HEK293T (cell line): ENCODE results near the gene PI4K2A.

Experiments
- BHLHE40 ChIP-seq: fragments of 450-650 bp; IDR thresholded peaks from 2 replicates; pipeline ENCODE4 v1.6.1; 2016; ENCODE audit warnings: mild to moderate bottlenecking, moderate library complexity, borderline replicate concordance
- ELF4 ChIP-seq: fragments of 450-650 bp; IDR thresholded peaks from 2 replicates; pipeline ENCODE4 v1.6.1; 2017; ENCODE audit warnings: antibody characterized with exemption
- FOXA1 ChIP-seq: fragments of 450-650 bp; IDR thresholded peaks from 2 replicates; pipeline ENCODE4 v1.6.1; 2016; ENCODE audit warnings: mild to moderate bottlenecking
- FOXM1 ChIP-seq: fragments of 450-650 bp; IDR thresholded peaks from 2 replicates; pipeline ENCODE4 v1.6.1; 2017; ENCODE audit warnings: mild to moderate bottlenecking, borderline replicate concordance
- HDGF ChIP-seq: fragments of 450-650 bp; IDR thresholded peaks from 2 replicates; pipeline ENCODE4 v1.6.1; 2017; ENCODE audit warnings: antibody characterized with exemption, borderline replicate concordance
- L3MBTL2 ChIP-seq: fragments of 450-650 bp; conservative IDR thresholded peaks from 2 replicates; pipeline ENCODE4 v1.6.1; 2016; ENCODE audit warnings: mild to moderate bottlenecking
- LEF1 ChIP-seq: fragments of 450-650 bp; IDR thresholded peaks from 2 replicates; pipeline ENCODE4 v1.6.1; 2017; ENCODE audit warnings: mild to moderate bottlenecking, borderline replicate concordance
- PKNOX1 ChIP-seq: fragments of 450-650 bp; IDR thresholded peaks from 2 replicates; pipeline ENCODE4 v1.6.1; 2016
- SP1 ChIP-seq: fragments of 450-650 bp; IDR thresholded peaks from 2 replicates; pipeline ENCODE4 v1.6.1; 2017
- SUZ12 ChIP-seq: fragments of 450-650 bp; IDR thresholded peaks from 2 replicates; pipeline ENCODE4 v1.6.1; 2016; ENCODE audit warnings: mild to moderate bottlenecking
- TARDBP ChIP-seq: fragments of 450-650 bp; IDR thresholded peaks from 2 replicates; pipeline ENCODE4 v1.6.1; 2016
- ZNF384 ChIP-seq: fragments of 450-650 bp; IDR thresholded peaks from 2 replicates; pipeline ENCODE4 v1.6.1; 2016

DNA sequence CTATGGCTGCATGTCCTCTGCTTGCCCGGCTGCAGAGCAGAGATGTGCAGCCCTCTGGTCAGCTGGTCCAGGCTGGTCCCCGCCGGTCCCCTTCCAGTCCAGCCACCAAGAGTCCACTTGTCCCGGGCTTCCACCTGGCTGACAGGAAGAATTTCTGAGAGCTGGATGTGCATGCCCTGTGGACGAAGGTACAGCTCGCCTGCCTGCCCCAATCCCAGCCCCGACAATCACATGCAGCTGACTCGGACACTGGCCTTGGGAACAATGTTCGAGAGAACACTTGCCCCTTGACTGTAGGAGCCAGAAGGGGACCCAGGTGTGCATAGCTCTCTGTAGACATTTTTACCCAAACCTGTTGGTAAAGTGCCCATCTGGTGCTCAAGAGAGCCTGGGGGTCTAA lies 34.8 kb downstream of the PI4K2A start:
- TF ChIP-seq SP1 = no peak
- no peak for TF ChIP-seq TARDBP
- TF ChIP-seq PKNOX1 = no peak
- no peak for TF ChIP-seq FOXM1
- TF ChIP-seq HDGF = no peak
- TF ChIP-seq L3MBTL2 = no peak
- no peak for TF ChIP-seq ELF4
- TF ChIP-seq BHLHE40 = no peak
- no peak for TF ChIP-seq ZNF384
- no peak for TF ChIP-seq SUZ12
- TF ChIP-seq FOXA1 = no peak
- no peak for TF ChIP-seq LEF1
